NCI-H2227 (cell line): ENCODE results near the gene KIF21B.
"Not testable (repeated sequence)": the region's sequence is repeated elsewhere in the genome, so short reads cannot be mapped to it uniquely, and the experiment has no call there.

ENCODE experiments used
- DNase-seq: peaks from one replicate; lab custom pipeline; 2025; ENCODE audit not compliant: unreplicated experiment; lab: John Stamatoyannopoulos, UW

Gene KIF21B

DNA sequence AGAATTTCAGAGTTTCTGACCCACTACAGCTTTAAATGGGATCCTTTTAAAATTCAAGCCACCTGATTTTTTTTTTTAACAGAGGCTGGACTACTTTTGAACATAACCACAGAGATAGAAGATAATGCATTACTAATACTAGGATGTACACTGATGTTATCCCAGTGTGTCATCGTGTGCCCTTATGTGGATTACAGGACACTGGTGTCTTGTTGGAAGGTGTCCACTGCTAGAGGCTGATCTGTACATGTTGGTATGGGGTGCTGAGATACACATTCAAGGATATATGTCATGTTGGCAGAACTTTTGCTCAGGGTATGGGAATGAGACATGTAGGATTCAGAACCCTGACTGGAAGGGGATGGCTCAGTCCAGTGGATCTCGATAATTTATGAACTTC, 72.5 kb downstream of the KIF21B start:
- DNase-seq = no peak

DNA sequence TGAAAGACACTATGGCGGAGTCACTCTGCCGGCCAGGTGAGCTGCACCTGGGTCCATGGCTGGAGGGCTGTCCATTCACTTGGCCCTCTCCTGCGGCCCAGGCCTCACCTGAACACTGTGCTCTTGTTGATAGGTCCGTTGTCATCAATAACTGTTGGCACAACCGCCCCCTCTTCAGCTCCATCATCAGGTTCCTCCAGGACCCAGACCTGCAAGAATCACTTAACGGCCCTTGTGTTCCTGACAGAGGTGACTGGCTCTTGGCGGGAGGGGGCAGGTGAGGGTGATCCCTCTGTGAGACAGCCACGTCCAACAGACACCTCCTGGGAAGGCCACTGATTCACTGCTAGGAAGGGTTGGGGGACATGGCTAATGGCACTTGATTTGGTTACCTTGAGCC, 73.9 kb downstream of the KIF21B start:
- no peak for DNase-seq

DNA sequence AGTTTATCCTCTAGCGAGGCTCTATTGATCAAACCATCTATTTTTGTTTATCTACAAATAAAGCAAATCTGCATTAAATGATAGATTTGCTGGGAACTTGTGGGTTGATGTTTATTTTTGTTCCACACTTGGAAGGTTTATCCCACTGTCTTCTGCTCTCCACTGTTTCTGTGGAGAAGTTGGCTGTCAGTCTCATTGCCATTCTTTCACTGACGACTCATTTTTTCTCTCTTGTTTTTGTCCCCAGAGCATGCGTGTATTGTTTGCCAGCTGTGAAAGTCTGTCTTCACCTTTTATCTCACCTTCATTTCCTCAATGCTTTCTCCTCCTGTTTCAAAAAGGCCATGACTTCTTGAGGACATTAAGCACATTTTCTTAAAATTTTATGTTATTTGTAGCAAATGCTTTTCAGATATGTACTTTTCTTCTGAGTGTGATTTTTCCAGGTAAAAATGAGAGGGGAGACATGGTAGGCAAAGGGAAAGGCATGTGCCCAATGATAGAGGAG, 76.4 kb downstream of the KIF21B start:
- DNase-seq = no peak

DNA sequence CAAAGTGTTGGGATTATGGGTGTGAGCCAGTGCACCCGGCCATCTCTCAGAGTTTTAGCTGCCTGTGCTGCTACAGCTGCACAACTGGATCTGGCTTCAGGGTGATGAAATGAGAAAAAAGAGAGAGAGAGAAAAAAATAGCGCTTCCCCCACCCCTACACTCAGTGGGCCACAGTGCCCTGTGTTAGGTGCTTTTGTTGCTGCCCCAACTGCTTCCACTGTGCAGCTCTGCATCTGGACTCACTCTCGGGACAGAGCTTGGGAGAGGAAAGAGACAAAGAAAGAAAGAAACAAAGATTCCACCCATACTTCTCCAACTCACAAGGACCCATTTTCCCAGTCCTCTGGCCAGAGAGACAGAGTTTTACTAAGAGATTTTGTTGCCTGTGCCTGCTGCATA, 78.4 kb downstream of the KIF21B start:
- DNase-seq = no peak

DNA sequence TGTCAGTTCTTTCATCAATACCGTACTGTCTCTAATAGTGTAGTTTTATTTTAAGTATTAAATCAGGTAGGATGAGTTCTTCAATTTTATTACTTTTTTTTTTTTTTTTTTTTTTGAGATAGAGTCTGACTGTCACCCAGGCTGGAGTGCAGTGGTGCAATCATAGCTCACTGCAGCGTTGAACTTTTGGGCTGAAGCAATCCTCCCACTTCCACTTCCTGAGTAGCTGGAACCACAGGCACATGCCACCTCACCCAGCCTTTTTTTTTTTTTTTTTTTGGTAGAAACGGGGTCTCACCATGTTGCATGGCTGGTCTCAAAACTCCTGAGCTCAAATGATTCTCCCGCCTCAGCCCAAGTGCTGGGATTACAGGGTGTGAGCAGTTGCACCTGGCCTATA, 84.6 kb downstream of the KIF21B start:
- DNase-seq = no peak

DNA sequence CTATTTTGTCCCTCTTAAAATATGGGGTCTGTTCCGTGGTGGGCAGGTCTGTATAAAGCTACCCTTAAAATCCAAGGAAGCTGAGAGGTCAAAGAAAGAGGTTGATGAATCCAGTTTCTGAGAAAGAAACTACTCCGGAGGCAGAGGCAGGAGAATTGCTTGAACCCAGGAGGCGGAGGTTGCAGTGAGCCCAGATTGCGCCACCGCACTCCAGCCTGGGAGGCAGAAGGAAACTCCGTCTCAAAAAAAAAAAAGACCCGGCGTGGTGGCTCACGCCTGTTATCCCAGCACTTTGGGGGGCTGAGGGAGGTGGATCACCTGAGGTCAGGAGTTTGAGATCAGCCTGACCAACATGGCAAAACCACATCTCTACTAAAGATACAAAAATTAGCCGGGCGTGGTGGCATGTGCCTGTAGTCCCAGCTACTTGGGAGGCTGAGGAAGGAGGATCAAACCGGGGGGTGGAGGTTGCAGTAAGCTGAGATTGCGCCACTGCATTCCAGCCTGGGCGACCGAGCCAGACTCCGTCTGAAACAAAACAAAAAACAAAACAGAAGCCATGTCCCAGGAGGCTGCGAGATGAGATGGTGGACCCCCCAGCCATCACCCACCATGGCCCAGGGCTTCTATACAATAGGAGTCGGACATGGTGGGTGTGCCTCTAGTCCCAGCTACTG, 88.1 kb downstream of the KIF21B start:
- not testable (repeated sequence) for DNase-seq

DNA sequence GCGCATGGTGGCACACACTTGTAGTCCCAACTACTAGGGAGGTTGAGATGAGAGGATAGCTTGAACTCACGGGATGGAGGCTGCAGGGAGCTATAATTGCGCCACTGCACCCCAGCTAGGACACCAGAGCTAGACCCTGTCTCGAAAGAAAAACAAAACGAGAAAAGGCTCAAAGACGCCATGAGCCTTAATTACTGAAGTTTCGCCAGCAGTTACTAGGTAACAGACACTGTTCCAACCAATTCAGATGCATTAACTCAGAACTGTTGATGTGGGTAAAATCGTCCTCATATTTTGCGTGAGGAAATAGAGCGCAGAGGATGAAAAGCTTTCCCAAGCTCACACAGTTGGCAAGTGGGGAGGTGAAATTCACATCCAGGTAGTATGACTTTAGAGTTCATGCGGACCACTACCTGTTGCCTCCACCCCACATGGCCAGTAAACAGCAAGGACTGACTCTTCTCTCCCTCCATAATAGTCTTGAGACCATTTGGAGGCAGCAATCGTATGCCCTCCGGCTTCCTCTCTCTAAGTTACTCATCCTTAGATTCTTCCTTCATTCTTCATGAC, 88.8 kb downstream of the KIF21B start:
- DNase-seq = no peak

DNA sequence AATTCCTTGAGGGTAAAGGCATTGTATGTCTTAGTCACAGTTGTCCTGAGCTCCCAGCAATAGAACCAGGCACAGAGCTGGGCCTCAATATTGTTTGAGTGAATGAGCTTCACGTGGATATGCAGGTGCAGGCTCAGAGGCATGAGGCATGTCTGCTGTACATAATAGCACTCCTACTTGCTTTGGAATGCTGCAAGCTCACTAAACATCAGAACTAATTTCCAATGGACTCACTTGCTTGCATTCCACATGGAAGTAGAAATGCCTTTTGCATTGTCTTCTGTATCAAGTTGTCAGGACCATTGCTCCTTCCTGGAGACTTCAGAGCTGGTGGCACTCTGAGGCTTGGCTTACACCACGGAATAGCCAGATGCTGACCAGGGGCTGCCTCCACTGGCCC, 91.7 kb downstream of the KIF21B start:
- DNase-seq = no peak

DNA sequence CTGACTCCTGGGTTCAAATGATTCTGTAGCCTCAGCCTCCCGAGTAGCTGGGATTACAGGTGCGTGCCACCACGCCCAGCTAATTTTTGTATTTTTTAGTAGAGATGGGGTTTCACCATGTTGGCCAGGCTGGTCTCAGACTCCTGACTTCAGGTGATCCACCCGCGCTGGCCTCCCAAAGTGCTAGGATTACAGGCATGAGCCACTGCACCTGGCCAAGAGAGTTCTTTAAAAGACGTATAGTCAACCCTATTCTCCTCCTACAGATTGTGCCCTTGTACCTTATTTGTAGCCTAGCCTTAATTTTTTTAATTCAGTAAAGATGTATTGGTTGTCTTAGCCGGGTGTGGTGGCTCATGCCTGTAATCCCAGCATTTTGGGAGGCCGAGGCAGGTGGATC, 93.2 kb downstream of the KIF21B start:
- not testable (repeated sequence) for DNase-seq

DNA sequence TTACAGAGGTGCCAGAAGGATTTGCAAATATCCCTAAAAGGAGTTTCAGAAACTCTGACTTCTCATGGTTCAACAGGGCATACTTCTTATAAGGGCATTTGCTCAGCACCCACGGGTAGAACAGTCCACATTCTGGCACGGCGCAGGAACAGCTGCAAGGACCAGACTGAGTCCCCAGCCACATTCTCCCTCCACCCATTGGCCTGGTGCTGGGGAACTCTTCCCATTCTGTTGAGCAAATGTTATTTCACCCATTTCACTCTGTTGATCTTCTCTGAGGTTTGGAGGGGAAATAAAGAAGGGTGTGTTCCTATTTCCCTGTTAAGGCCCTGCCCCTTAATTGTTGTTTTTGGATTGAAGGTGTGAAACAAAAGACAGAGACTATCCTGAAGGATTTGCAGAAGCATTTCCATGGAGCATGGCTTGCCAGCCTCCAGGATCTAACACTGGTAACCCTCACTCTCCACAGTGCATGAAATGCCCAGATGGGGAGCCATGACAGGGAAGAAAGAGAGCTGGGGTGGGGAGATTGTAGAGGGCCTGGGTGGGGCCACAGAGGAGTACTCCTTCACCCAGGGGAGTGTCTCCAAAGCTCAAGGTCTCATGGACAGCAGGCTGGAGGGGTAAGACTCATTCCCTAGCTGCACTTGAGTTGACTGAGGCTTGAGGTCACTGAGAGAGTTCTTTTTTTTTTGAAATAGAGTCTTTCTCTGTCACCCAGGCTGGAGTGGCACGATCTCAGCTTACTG, 93.8 kb downstream of the KIF21B start:
- no peak for DNase-seq

DNA sequence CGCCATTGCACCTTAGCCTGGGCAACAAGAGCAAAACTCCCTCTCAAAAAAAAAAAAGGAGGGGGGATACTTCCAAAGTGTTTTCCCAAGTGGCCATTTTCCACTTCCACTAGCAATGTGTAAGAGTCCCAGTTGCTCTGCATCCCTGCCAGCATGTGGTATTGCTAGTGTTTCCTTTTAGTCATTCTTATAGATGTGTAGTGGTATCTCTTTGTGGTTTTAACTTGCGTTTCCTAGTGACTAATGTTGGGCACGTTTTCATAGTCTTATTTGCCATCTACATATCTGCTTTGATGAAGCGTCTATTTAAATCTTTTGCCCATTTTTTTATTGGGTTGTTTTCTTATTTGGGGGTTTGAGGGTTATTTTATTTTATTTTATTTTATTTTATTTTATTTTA, 97.7 kb downstream of the KIF21B start:
- no peak for DNase-seq

DNA sequence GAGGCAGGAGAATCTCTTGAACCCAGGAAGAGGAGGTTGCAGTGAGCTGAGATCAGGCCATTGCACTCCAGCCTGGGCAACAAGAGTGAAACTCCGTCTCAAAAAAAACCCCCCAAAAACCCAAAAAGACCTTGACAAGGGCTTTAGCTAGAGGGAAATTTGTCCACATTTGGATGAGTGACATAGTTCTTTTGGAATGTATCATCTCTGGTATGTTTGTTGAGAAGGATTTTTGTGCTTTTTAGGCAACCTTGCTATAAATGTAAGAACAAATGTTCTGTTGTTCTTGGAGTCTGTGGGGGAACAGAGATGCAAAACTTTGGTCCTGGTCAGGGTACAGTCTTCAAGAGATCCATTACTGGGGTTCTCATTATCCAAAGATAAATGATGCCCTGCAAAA, 99.9 kb downstream of the KIF21B start:
- DNase-seq = no peak

DNA sequence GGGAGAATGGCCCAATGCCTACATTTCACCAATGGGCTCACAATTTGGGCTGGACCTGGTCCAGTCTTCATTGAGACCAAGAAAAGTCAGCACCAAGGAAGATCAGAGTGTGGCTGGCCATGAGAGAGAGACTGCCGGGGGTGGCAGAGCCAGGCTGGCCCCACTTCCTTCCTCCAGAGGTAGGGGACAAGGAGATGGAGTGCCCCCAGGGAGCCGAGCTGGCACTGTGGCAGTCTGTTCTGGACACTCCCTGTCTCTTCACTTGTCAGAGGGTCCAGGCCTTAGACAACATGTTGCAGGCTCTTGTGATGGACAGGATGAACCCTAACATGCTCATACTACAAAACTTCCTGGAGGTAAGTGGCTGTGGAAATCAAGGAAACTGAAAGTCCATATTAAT, 101.1 kb downstream of the KIF21B start:
- no peak for DNase-seq

DNA sequence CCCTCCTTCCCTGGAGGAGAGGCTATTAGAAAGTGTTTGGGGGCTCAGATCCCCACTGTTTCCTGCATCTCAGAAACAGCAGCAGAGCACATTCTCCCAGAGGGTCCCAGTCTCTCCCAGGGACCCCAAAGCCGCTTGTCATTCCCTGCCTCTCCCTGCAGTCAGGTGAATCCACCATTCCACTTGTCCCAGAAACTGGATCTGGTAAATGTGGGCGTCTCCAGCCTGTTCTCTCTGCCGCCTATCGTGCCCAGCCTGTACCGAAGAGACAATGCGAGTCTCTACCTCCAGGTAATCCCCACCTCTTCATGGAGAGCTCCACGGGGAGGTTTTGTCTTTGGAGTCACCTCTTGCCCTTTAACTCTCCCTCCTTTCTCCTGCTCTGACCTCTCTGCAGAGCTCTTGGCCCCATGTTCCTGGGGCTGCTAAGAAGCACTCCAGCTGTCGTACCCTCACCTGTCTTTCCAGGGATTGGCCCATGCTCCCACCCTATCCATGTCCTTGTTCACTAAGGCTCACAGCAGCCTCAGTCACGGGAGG, 101.9 kb downstream of the KIF21B start:
- DNase-seq = no peak
